ENCODE measurements around the gene C8G. TPM values are rescaled to one million over a fixed set of nuclear protein-coding genes. Genes with fewer than 3 reads are reported as not detected.
A peak's percentile ranks its signal among the peaks of the same experiment; 100 is the strongest.

Gene C8G
- total RNA-seq, 1 experiment from 2014 or later = 0.53 TPM

GRCh38 chr9:136916330-136917184 lies 28.5 kb upstream of the C8G start:
- DNase-seq (ENCODE audit: low read depth, low spot score) = no peak
- in situ Hi-C loops (cut with HindIII; ENCODE audit: low pct_unique_long_range_greater_than_20kb, low sequenced_read_pairs) = no loop called here

GRCh38 chr9:136917902-136918301 lies 27.1 kb upstream of the C8G start:
- in situ Hi-C loops (cut with HindIII; ENCODE audit: low pct_unique_long_range_greater_than_20kb, low sequenced_read_pairs) = no loop called here
- DNase-seq (ENCODE audit: low read depth, low spot score) = no peak

- DNase-seq (ENCODE audit: low read depth, low spot score) = no peak
- in situ Hi-C loops (cut with HindIII; ENCODE audit: low pct_unique_long_range_greater_than_20kb, low sequenced_read_pairs) = no loop called here
These were observed 25.0 kb upstream of the C8G start for GRCh38 chr9:136920069-136920468.

GRCh38 chr9:136920734-136921231 lies 24.3 kb upstream of the C8G start:
- DNase-seq (ENCODE audit: low read depth, low spot score) = no peak
- in situ Hi-C loops (cut with HindIII; ENCODE audit: low pct_unique_long_range_greater_than_20kb, low sequenced_read_pairs) = no loop called here

- in situ Hi-C loops (cut with HindIII; ENCODE audit: low pct_unique_long_range_greater_than_20kb, low sequenced_read_pairs) = no loop called here
- no peak for DNase-seq (ENCODE audit: low read depth, low spot score)
These were observed 23.7 kb upstream of the C8G start for GRCh38 chr9:136921307-136921706.

GRCh38 chr9:136921718-136922117 lies 23.3 kb upstream of the C8G start:
- DNase-seq (ENCODE audit: low read depth, low spot score) = no peak
- in situ Hi-C loops (cut with HindIII; ENCODE audit: low pct_unique_long_range_greater_than_20kb, low sequenced_read_pairs) = no loop called here

GRCh38 chr9:136922540-136922939 lies 22.5 kb upstream of the C8G start:
- no peak for DNase-seq (ENCODE audit: low read depth, low spot score)
- in situ Hi-C loops (cut with HindIII; ENCODE audit: low pct_unique_long_range_greater_than_20kb, low sequenced_read_pairs) = no loop called here

GRCh38 chr9:136923881-136924280 lies 21.2 kb upstream of the C8G start:
- DNase-seq (ENCODE audit: low read depth, low spot score) = no peak
- in situ Hi-C loops (cut with HindIII; ENCODE audit: low pct_unique_long_range_greater_than_20kb, low sequenced_read_pairs) = no loop called here

GRCh38 chr9:136925414-136926153 lies 19.5 kb upstream of the C8G start:
- in situ Hi-C loops (cut with HindIII; ENCODE audit: low pct_unique_long_range_greater_than_20kb, low sequenced_read_pairs) = loop anchor here (25.0 kb wide), 2 partner anchors 112 to 113 kb away; partner anchors contain the start of genes ABCA2, FUT7, NPDC1 and RABL6
- no peak for DNase-seq (ENCODE audit: low read depth, low spot score)

GRCh38 chr9:136926154-136926704 lies 18.8 kb upstream of the C8G start:
- in situ Hi-C loops (cut with HindIII; ENCODE audit: low pct_unique_long_range_greater_than_20kb, low sequenced_read_pairs) = loop anchor here (25.0 kb wide), 2 partner anchors 111 to 114 kb away; partner anchors contain the start of genes ABCA2, FUT7, NPDC1 and RABL6
- peak; percentile 52 for DNase-seq (ENCODE audit: low read depth, low spot score)

- in situ Hi-C loops (cut with HindIII; ENCODE audit: low pct_unique_long_range_greater_than_20kb, low sequenced_read_pairs) = loop anchor here (25.0 kb wide), 2 partner anchors 111 to 114 kb away; partner anchors contain the start of genes ABCA2, FUT7, NPDC1 and RABL6
- no peak for DNase-seq (ENCODE audit: low read depth, low spot score)
These were observed 18.3 kb upstream of the C8G start for GRCh38 chr9:136926749-136927148.

GRCh38 chr9:136927343-136928271 lies 17.4 kb upstream of the C8G start:
- DNase-seq (ENCODE audit: low read depth, low spot score) = peak; percentile 96

GRCh38 chr9:136928591-136928990 lies 16.5 kb upstream of the C8G start:
- in situ Hi-C loops (cut with HindIII; ENCODE audit: low pct_unique_long_range_greater_than_20kb, low sequenced_read_pairs) = loop anchor here (25.0 kb wide), 2 partner anchors 109 to 116 kb away; partner anchors contain the start of genes ABCA2, FUT7, NPDC1 and RABL6
- peak; percentile 28 for DNase-seq (ENCODE audit: low read depth, low spot score)

More at GRCh38 chr9:136927343-136928271, 17.4 kb upstream of the C8G start:
- in situ Hi-C loops (cut with HindIII; ENCODE audit: low pct_unique_long_range_greater_than_20kb, low sequenced_read_pairs) = loop anchor here (25.0 kb wide), 2 partner anchors 110 to 115 kb away; partner anchors contain the start of genes ABCA2, FUT7, NPDC1 and RABL6

- in situ Hi-C loops (cut with HindIII; ENCODE audit: low pct_unique_long_range_greater_than_20kb, low sequenced_read_pairs) = loop anchor here (25.0 kb wide), 2 partner anchors 107 to 118 kb away; partner anchors contain the start of genes ABCA2, FUT7, NPDC1 and RABL6
- no peak for DNase-seq (ENCODE audit: low read depth, low spot score)
These were observed 15.0 kb upstream of the C8G start for GRCh38 chr9:136930014-136930413.

- DNase-seq (ENCODE audit: low read depth, low spot score) = no peak
- in situ Hi-C loops (cut with HindIII; ENCODE audit: low pct_unique_long_range_greater_than_20kb, low sequenced_read_pairs) = loop anchor here (25.0 kb wide), 2 partner anchors 106 to 119 kb away; partner anchors contain the start of genes ABCA2, FUT7, NPDC1 and RABL6
These were observed 13.4 kb upstream of the C8G start for GRCh38 chr9:136931611-136932130.

- no peak for DNase-seq (ENCODE audit: low read depth, low spot score)
- in situ Hi-C loops (cut with HindIII; ENCODE audit: low pct_unique_long_range_greater_than_20kb, low sequenced_read_pairs) = loop anchor here (25.0 kb wide), 2 partner anchors 103 to 122 kb away; partner anchors contain the start of genes ABCA2, FUT7, NPDC1 and RABL6
These were observed 10.8 kb upstream of the C8G start for GRCh38 chr9:136934277-136934676.

Measured in SK-MEL-5 (cell line).